GM12801 (cell line): ENCODE data around the gene MED27.

Experiments
- CTCF ChIP-seq: IDR thresholded peaks from one replicate; pipeline ENCODE4 v1.5.1; 2011; ENCODE audit warnings: control low read depth; ENCODE audit not compliant: insufficient read length; ENCODE audit errors: extremely low read depth

Gene MED27

GRCh38 chr9:131873335-131873734, 206.3 kb downstream of the MED27 start:
- TF ChIP-seq CTCF: no peak

- TF ChIP-seq CTCF: no peak
Measured at GRCh38 chr9:131872702-131873101, 207.0 kb downstream of the MED27 start.

- TF ChIP-seq CTCF: no peak
Measured at GRCh38 chr9:131872006-131872405, 207.7 kb downstream of the MED27 start.

GRCh38 chr9:131870156-131870555, 209.5 kb downstream of the MED27 start:
- TF ChIP-seq CTCF: no peak

- no peak for TF ChIP-seq CTCF
Measured at GRCh38 chr9:131869348-131869747, 210.3 kb downstream of the MED27 start.

GRCh38 chr9:131868766-131869165, 210.9 kb downstream of the MED27 start:
- no peak for TF ChIP-seq CTCF

- TF ChIP-seq CTCF: no peak
Measured at GRCh38 chr9:131867611-131868192, 212.0 kb downstream of the MED27 start.
